NCI-H2196 treated with DMSO at 0.1 percent for 48 hours (cell line): ENCODE measurements around the gene ATXN10.
A peak's percentile ranks its signal among the peaks of the same experiment; 100 is the strongest.

Experiments used
- DNase-seq: peaks from one replicate; lab custom pipeline; 2025; ENCODE audit not compliant: unreplicated experiment; lab: John Stamatoyannopoulos, UW

ATXN10 gene

GRCh38 chr22:45871721-45872120 lies 200.1 kb downstream of the ATXN10 start:
- no peak for DNase-seq

GRCh38 chr22:45872659-45873263 lies 201.1 kb downstream of the ATXN10 start:
- no peak for DNase-seq

GRCh38 chr22:45876136-45877035 lies 204.8 kb downstream of the ATXN10 start:
- DNase-seq, result no peak

GRCh38 chr22:45877036-45877380 lies 205.4 kb downstream of the ATXN10 start:
- DNase-seq, result no peak

GRCh38 chr22:45877651-45878050 lies 206.0 kb downstream of the ATXN10 start:
- no peak for DNase-seq

GRCh38 chr22:45878051-45878781 lies 206.6 kb downstream of the ATXN10 start:
- peak; percentile 36 for DNase-seq

GRCh38 chr22:45878901-45879551 lies 207.4 kb downstream of the ATXN10 start:
- no peak for DNase-seq

- no peak for DNase-seq
Observed at GRCh38 chr22:45879552-45879949, 207.9 kb downstream of the ATXN10 start.

GRCh38 chr22:45880091-45880715 lies 208.6 kb downstream of the ATXN10 start:
- DNase-seq, result no peak

GRCh38 chr22:45880716-45881523 lies 209.3 kb downstream of the ATXN10 start:
- DNase-seq, result no peak

- DNase-seq, result no peak
Observed at GRCh38 chr22:45881524-45881875, 209.9 kb downstream of the ATXN10 start.

GRCh38 chr22:45882881-45883810 lies 211.5 kb downstream of the ATXN10 start:
- no peak for DNase-seq

GRCh38 chr22:45883811-45884170 lies 212.2 kb downstream of the ATXN10 start:
- no peak for DNase-seq

- DNase-seq, result no peak
Observed at GRCh38 chr22:45884201-45885062, 212.8 kb downstream of the ATXN10 start.

- DNase-seq, result no peak
Observed at GRCh38 chr22:45885171-45885840, 213.7 kb downstream of the ATXN10 start.

- DNase-seq, result no peak
Observed at GRCh38 chr22:45885941-45886395, 214.3 kb downstream of the ATXN10 start.

GRCh38 chr22:45886540-45886939 lies 214.9 kb downstream of the ATXN10 start:
- no peak for DNase-seq
